ENCODE measurements around the gene KRT76.

The KRT76 gene

DNA sequence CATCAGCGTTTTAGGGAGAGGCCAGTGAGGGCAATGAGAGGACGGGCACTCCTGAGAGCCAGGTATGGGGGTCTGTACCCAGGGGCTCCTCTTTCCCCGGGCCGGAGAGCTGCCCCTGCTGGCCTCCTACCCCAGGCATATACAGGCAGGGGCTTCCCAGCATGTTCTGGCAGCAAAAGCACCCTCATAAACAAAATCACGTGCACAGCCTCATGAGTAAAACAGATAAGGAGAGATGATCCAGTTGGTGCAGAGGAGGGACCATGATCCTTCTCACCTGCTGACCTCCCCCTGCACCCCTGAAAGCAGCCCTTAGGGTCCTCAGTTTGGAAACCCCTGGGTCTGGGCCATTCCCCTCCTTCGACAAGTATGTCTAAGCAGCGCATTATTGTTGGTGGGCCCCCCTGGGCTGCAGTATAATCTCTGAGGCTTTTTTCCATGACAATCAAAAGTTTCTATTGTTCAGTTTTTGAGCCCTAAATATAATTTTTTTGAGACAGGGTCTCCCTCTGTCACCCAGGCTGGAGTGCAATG lies 41.8 kb upstream of the KRT76 start:
- H3K36me3 ChIP-seq (ENCODE audit: control insufficient read depth, insufficient read depth, low read length): no peaks in the 10 kb centered on the region
- H3K4me3 ChIP-seq (ENCODE audit: low read depth, low read length): no peak overlapping the region
- no peak overlapping the region for H3K27ac ChIP-seq (ENCODE audit: low read depth, low read length)
- H3K9ac ChIP-seq (ENCODE audit: low read length): no peak overlapping the region
- no peaks in the 10 kb centered on the region for H3K4me1 ChIP-seq (ENCODE audit: control insufficient read depth, insufficient read depth, low read length)
- H3K27me3 ChIP-seq (ENCODE audit: control insufficient read depth, insufficient read depth, low read length): no peaks in the 10 kb centered on the region
- H3K9me3 ChIP-seq (ENCODE audit: control insufficient read depth, insufficient read depth, low read depth, low read length): no peaks in the 10 kb centered on the region

DNA sequence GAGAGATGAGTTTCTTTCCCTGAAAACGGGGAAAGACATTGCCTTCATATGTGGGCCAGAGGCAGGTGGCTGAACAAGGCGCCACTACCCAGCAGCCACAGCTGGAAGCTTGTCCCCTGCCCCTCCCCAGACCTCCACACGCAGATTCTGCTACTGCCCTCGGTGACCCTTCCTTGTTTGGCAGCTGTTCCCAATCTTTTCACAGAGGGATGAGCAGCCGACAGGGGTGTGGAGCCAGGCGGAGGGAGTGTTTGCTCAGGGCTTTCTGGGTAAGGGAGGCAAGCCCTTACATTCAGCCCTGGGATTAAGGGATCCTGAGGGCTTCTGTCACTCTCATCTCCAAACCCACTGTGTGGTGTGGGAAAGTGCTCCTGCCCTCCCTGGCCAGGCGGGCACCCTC lies 41.2 kb upstream of the KRT76 start:
- Histone ChIP-seq H3K9me3 (ENCODE audit: control insufficient read depth, insufficient read depth, low read depth, low read length) (no peaks in the 10 kb centered on the region), H3K9ac (ENCODE audit: low read length) (no peak overlapping the region), H3K27me3 (ENCODE audit: control insufficient read depth, insufficient read depth, low read length) (no peaks in the 10 kb centered on the region), H3K4me1 (ENCODE audit: control insufficient read depth, insufficient read depth, low read length) (no peaks in the 10 kb centered on the region), H3K4me3 (ENCODE audit: low read depth, low read length) (no peak overlapping the region), H3K36me3 (ENCODE audit: control insufficient read depth, insufficient read depth, low read length) (no peaks in the 10 kb centered on the region), H3K27ac (ENCODE audit: low read depth, low read length) (no peak overlapping the region)

DNA sequence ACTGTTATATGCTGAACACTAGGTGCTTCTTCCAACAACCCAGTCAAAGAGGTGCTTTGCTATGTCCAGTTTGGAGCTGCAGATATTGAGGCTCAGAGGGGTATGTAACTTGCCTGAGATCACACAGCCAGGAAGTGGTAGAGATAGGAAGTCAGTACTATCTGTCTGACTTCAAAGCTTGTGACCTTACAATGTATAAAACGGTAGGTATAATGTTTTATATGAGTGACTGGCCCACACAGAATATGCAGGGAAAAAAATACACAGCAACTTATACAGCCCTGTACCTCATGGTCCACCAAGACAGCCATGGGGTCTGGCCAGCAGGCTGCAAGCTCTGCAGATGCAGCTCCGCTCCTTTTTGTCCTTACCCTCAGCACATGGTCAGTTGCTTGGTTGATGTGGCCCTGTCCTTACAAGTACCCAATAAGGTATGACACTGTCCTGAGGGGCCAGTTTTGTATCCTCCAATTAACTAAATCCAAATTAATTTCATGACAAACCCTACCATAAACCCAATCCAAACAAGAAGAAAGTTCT lies 40.6 kb upstream of the KRT76 start:
- no peaks in the 10 kb centered on the region for H3K36me3 ChIP-seq (ENCODE audit: control insufficient read depth, insufficient read depth, low read length)
- no peak overlapping the region for H3K9ac ChIP-seq (ENCODE audit: low read length)
- H3K27me3 ChIP-seq (ENCODE audit: control insufficient read depth, insufficient read depth, low read length): no peaks in the 10 kb centered on the region
- H3K9me3 ChIP-seq (ENCODE audit: control insufficient read depth, insufficient read depth, low read depth, low read length): no peaks in the 10 kb centered on the region
- H3K4me1 ChIP-seq (ENCODE audit: control insufficient read depth, insufficient read depth, low read length): no peaks in the 10 kb centered on the region
- no peak overlapping the region for H3K27ac ChIP-seq (ENCODE audit: low read depth, low read length)
- H3K4me3 ChIP-seq (ENCODE audit: low read depth, low read length): no peak overlapping the region

DNA sequence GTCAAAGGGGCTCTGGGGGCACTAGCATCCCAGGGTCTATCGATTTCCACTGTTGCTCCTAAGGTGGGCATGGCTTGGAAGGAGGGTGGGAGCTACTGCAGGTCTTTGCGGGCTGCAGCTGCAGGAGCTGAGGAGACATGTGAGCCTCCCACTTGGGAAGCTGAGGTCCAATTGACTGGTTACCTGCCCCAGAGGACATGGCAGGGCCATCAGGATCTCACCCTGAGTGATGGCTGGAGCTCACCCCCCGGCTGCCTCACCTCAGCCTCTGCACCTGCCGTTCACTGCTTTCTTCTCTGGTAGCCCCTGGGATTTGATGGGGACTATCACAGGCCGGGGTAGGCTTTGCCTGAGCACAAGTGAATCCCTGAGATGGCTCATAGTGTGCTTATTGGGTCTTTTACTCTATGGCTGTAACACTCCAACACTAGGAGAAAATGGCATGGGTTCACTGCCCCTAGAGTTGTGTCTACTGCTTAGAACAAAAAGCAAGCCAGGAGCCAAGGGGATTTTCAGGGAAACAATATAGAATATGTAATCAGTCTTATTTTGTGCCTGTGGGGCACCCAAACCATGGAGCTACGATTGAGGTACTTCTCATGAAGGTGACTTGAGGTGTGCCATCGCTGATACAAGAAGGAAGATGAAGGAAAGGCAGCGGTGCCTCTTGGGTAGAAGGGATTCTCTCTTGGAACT lies 40.0 kb upstream of the KRT76 start:
- H3K9me3 ChIP-seq (ENCODE audit: control insufficient read depth, insufficient read depth, low read depth, low read length): no peaks in the 10 kb centered on the region
- no peak overlapping the region for H3K9ac ChIP-seq (ENCODE audit: low read length)
- H3K27me3 ChIP-seq (ENCODE audit: control insufficient read depth, insufficient read depth, low read length): no peaks in the 10 kb centered on the region
- H3K4me3 ChIP-seq (ENCODE audit: low read depth, low read length): no peak overlapping the region
- H3K27ac ChIP-seq (ENCODE audit: low read depth, low read length): no peak overlapping the region
- no peaks in the 10 kb centered on the region for H3K36me3 ChIP-seq (ENCODE audit: control insufficient read depth, insufficient read depth, low read length)
- H3K4me1 ChIP-seq (ENCODE audit: control insufficient read depth, insufficient read depth, low read length): no peaks in the 10 kb centered on the region

DNA sequence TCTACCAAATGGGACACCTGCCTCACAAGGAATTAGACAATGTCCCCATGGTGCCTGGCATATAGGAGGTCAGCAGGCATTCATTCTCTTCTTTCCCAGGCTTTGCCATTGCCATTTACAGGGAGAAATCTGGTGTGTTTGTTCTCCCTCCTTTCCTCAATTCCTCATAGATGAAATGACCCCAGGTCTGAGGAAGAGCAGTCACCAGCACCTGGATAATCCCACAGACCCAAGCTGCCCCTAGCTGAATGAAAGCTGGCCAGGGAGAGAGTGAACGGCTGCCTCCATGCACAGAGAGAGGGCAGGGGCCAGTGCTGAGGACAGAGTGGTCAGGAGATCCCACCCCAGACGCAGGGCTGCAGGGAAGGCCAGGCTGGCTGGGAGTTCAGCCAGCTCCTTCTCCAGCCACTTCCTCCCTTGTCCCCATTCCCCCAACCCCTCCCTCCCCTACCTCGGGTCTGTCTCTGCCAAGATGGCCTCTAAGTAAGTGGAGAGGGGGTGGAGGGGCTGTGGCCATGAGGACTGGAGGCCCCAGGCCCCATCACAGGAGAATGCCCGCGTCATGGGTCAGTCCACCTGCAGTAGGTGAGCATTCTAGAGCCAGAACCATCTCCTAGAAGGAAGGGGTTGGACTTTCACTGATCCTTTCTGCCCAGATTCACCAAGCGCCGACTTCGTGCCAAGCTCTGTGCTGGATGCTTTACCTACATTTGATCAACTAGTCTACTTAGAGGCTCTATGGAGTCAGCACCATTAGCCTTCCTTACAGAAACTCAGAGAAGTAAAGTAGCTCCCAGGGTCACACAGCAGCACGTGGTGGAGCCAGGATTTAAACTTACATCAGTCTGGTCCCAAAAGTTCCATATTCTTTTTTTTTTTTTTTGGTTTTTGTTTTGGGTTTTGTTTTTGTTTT lies 38.8 kb upstream of the KRT76 start:
- Histone ChIP-seq H3K27ac (ENCODE audit: low read depth, low read length) (no peak overlapping the region), H3K9ac (ENCODE audit: low read length) (no peak overlapping the region), H3K4me3 (ENCODE audit: low read depth, low read length) (no peak overlapping the region), H3K4me1 (ENCODE audit: control insufficient read depth, insufficient read depth, low read length) (no peaks in the 10 kb centered on the region), H3K27me3 (ENCODE audit: control insufficient read depth, insufficient read depth, low read length) (no peaks in the 10 kb centered on the region), H3K9me3 (ENCODE audit: control insufficient read depth, insufficient read depth, low read depth, low read length) (no peaks in the 10 kb centered on the region), H3K36me3 (ENCODE audit: control insufficient read depth, insufficient read depth, low read length) (no peaks in the 10 kb centered on the region)

DNA sequence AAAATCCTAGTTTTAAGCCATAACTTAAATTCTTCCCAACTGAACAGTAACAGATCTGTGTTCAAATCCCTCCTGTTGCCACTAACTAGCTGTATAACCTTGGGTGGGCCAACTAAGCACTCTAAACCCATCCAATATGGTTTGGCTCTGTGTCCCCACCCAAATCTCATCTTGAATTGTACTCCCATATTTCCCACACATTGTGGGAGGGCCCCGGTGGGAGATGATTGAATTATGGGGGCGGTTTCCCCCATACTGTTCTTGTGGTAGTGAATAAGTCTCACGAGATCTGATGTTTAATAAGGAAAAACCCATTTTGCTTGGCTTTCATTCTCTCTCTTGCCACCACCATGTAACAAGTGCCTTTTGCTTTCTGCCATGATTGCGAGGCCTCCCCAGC lies 38.0 kb upstream of the KRT76 start:
- Histone ChIP-seq H3K9ac (ENCODE audit: low read length) (no peak overlapping the region), H3K4me3 (ENCODE audit: low read depth, low read length) (no peak overlapping the region), H3K27me3 (ENCODE audit: control insufficient read depth, insufficient read depth, low read length) (no peaks in the 10 kb centered on the region), H3K4me1 (ENCODE audit: control insufficient read depth, insufficient read depth, low read length) (no peaks in the 10 kb centered on the region), H3K9me3 (ENCODE audit: control insufficient read depth, insufficient read depth, low read depth, low read length) (no peaks in the 10 kb centered on the region), H3K36me3 (ENCODE audit: control insufficient read depth, insufficient read depth, low read length) (no peaks in the 10 kb centered on the region), H3K27ac (ENCODE audit: low read depth, low read length) (no peak overlapping the region)

DNA sequence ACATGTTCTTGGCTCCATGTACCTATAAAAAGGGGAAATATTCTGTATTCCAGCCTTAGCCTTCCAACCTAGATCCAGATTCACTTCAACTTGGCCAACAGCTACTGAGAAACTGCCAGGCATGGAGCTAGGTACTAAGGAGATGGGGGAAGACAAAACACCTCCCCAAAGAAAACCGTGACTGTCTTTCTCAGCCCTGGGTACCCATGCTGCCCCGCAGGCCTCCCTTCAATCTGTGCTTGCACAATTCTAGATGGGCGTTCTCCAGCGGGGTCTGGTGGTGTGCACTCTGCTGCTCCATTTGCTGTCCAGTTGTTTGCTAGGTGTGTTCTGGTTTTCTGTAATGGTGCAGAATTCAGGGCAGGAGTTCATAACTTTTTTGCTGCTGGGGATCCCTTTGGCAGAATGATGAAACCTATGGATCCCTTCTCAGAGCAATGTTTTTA lies 37.6 kb upstream of the KRT76 start:
- no peaks in the 10 kb centered on the region for H3K9me3 ChIP-seq (ENCODE audit: control insufficient read depth, insufficient read depth, low read depth, low read length)
- no peaks in the 10 kb centered on the region; the same call in 1 of the 2 replicates for H3K27me3 ChIP-seq (ENCODE audit: control insufficient read depth, insufficient read depth, low read length)
- no peak overlapping the region for H3K27ac ChIP-seq (ENCODE audit: low read depth, low read length)
- H3K4me1 ChIP-seq (ENCODE audit: control insufficient read depth, insufficient read depth, low read length): no peaks in the 10 kb centered on the region
- H3K9ac ChIP-seq (ENCODE audit: low read length): no peak overlapping the region
- no peaks in the 10 kb centered on the region for H3K36me3 ChIP-seq (ENCODE audit: control insufficient read depth, insufficient read depth, low read length)
- H3K4me3 ChIP-seq (ENCODE audit: low read depth, low read length): no peak overlapping the region

DNA sequence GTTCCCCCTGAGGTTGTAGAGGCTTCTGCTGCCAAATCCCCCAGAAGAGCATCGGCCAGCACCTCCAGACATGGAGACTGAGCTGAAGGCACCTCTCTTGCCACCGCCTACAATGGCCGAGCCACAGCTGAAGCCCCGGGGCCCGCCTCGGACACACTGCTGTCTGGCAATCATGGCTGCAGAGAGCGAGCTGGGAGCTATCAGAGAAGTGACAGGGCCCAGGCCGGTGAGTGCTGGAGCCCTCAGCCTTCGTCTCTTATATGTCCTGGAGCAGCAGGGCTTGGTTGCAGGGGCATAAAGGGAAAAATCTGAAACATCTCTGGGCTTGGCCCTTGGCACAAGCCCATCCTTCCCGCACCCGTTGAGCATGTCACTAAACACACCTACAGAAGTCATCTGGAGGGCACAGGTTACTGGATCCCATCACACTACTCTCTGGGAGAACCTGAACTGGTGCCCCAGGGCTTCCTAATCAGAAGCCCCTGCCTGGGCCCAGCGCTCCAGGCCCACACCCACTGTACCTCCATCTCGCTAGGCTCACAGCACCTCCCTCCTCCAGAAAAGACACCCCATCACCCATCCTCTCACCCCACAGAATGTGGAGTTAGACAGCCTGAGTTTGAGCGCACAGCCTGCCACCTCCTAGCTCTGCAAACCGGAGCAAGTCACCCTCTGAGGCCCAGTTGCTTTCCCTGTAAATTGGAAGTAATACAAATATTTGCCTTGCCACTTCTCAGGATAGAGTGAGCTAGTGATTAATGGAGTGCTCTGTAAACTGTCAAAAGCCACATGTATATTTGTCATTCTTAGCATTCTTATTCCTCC lies 37.0 kb upstream of the KRT76 start, which contains the start of gene KRT4:
Gene KRT4 (minus strand): TSS at position 232 of the 825 bp plus-strand sequence. CDS start 58 bp downstream, at position 174.
- H3K36me3 ChIP-seq (ENCODE audit: control insufficient read depth, insufficient read depth, low read length): no peaks in the 10 kb centered on the region
- no peak within 1 kb of the TSS for H3K4me3 ChIP-seq (ENCODE audit: low read depth, low read length)
- H3K4me1 ChIP-seq (ENCODE audit: control insufficient read depth, insufficient read depth, low read length): no peaks in the 10 kb centered on the region
- H3K27ac ChIP-seq (ENCODE audit: low read depth, low read length): no peak within 1 kb of the TSS
- H3K9ac ChIP-seq (ENCODE audit: low read length): no peak within 1 kb of the TSS
- H3K9me3 ChIP-seq (ENCODE audit: control insufficient read depth, insufficient read depth, low read depth, low read length): no peaks in the 10 kb centered on the region
- peaks cover 2% of the 10 kb centered on the region; the same call in 1 of the 2 replicates for H3K27me3 ChIP-seq (ENCODE audit: control insufficient read depth, insufficient read depth, low read length)

DNA sequence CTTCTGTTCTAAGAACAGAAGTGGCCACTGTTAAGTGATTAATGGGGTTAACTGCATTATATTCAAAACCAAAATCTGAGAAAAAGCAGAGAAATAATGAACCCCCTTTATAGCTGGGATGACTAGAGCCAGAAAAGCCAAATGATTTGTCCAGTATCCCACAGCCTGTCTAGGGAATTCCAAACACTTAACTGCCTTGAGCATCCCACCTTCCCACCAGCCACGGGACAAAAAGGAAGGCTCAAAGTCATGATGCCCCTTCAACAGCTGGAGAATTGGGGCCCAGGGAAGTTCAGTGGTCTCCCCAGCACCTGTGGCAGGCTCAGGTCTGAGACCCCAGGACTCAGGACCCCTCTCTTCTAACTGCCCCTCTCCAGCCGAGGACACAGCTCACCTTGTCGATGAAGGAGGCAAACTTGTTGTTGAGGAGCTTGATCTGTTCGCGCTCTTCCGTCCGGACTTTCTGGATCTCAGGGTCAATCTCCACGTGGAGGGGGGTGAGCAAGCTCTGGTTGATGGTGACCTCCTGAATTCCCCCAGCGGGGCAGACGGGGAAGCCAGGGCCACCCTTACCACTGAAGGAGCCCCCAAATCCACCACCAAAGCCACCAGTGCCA lies 36.2 kb upstream of the KRT76 start:
- Histone ChIP-seq H3K27me3 (ENCODE audit: control insufficient read depth, insufficient read depth, low read length) (peaks cover 9% of the 10 kb centered on the region; the same call in 1 of the 2 replicates), H3K4me1 (ENCODE audit: control insufficient read depth, insufficient read depth, low read length) (no peaks in the 10 kb centered on the region), H3K9me3 (ENCODE audit: control insufficient read depth, insufficient read depth, low read depth, low read length) (no peaks in the 10 kb centered on the region), H3K36me3 (ENCODE audit: control insufficient read depth, insufficient read depth, low read length) (no peaks in the 10 kb centered on the region), H3K9ac (ENCODE audit: low read length) (no peak overlapping the region), H3K4me3 (ENCODE audit: low read depth, low read length) (no peak overlapping the region), H3K27ac (ENCODE audit: low read depth, low read length) (no peak overlapping the region)

DNA sequence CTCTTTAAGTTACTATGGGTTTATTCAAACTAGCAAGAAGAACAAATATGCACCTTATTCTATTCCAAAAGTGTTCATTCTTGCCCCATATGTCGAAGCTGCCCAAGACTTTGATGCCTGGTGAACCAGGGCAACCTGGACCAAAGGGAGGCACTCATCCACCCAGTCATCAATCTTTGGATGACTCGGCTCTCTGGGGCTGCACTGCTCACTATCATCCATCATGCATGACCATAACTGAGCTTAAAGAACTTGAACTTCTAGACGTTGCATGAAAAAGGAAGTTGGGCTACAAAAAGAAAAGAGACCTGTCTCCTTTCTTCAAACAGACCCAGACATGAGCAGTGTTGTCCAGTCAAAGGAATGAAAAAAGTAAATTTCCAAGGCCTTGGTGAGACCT lies 35.6 kb upstream of the KRT76 start:
- no peak overlapping the region for H3K9ac ChIP-seq (ENCODE audit: low read length)
- H3K27ac ChIP-seq (ENCODE audit: low read depth, low read length): no peak overlapping the region
- H3K4me3 ChIP-seq (ENCODE audit: low read depth, low read length): no peak overlapping the region
- H3K36me3 ChIP-seq (ENCODE audit: control insufficient read depth, insufficient read depth, low read length): no peaks in the 10 kb centered on the region
- peaks cover 9% of the 10 kb centered on the region; the same call in 1 of the 2 replicates for H3K27me3 ChIP-seq (ENCODE audit: control insufficient read depth, insufficient read depth, low read length)
- no peaks in the 10 kb centered on the region for H3K9me3 ChIP-seq (ENCODE audit: control insufficient read depth, insufficient read depth, low read depth, low read length)
- H3K4me1 ChIP-seq (ENCODE audit: control insufficient read depth, insufficient read depth, low read length): no peaks in the 10 kb centered on the region
